ENCODE measurements around the gene INCENP. TPM values are rescaled to one million over a fixed set of nuclear protein-coding genes. Genes with fewer than 3 reads are reported as not detected.

INCENP gene
- total RNA-seq, 1 experiment from 2014 or later = 56.2 TPM

DNA sequence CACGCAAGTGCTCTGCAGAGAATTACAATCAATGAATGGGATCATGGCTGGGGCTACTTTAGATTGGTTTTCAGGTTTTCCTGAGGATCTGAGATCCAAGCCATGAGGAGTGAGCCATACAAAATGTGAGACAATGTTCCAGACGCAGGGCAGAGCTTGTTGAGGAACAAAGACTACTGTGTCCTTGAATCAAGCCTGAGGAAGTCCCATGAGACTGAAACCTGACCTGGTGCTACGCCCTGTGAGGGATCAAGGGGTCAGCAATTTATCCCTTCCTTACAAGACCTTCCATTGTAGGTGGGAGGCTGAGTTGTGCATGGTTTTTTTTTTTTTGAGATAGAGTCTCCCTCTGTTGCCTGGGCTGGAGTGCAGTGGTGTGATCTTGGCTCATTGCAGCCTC, 2.1 kb downstream of the INCENP start:
- Mint-ChIP-seq H3K4me3 (ENCODE audit: unreplicated experiment) (peak overlapping the region; percentile 93), H3K4me1 (ENCODE audit: insufficient read depth, unreplicated experiment) (peaks cover 13% of the 10 kb centered on the region), H3K27me3 (ENCODE audit: insufficient read depth, unreplicated experiment) (no peaks in the 10 kb centered on the region), H3K36me3 (ENCODE audit: insufficient read depth, unreplicated experiment) (peaks cover 15% of the 10 kb centered on the region), H3K27ac (ENCODE audit: low read depth, unreplicated experiment) (no peak overlapping the region), H3K9me3 (ENCODE audit: unreplicated experiment) (no peaks in the 10 kb centered on the region)
- BruUV-seq (replicated peaks) = no TSS peak
- ChIA-PET CTCF (interaction anchor here (0.5 to 1.4 kb wide), 2 partner anchors 18 to 66 kb away, joined by 3 to 6 read pairs; no protein-coding TSS in a partner anchor), POLR2A (no interaction called here)
- intact Hi-C loops (cut with micrococcal nuclease) = no loop called here
- DNase-seq (ENCODE audit: unreplicated experiment) = no peak
- TF ChIP-seq, protein P1, sequence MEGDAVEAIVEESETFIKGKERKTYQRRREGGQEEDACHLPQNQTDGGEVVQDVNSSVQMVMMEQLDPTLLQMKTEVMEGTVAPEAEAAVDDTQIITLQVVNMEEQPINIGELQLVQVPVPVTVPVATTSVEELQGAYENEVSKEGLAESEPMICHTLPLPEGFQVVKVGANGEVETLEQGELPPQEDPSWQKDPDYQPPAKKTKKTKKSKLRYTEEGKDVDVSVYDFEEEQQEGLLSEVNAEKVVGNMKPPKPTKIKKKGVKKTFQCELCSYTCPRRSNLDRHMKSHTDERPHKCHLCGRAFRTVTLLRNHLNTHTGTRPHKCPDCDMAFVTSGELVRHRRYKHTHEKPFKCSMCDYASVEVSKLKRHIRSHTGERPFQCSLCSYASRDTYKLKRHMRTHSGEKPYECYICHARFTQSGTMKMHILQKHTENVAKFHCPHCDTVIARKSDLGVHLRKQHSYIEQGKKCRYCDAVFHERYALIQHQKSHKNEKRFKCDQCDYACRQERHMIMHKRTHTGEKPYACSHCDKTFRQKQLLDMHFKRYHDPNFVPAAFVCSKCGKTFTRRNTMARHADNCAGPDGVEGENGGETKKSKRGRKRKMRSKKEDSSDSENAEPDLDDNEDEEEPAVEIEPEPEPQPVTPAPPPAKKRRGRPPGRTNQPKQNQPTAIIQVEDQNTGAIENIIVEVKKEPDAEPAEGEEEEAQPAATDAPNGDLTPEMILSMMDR (IDR thresholded peaks at IDR 0.05; ENCODE audit: unreplicated experiment) = no peak

DNA sequence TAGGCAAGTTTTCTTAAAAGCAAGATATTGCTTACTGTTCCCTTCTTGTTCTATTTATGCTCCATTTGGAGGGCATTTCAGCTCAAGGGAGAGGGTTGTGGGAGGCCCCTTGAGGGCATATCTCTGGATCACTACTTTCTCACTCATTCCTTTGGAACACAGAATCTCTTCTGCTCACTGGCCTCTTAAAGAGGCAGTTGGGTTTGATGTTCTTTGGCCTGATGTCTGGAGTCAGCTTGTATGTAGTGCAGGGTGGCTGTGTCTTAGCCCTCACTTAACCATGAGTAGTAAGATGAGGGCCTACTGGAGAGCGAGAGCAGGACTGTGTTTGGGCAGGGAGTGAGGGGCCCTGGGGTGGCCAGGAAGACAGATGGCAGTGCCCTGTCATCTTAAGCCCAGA, 3.6 kb downstream of the INCENP start:
- Mint-ChIP-seq H3K36me3 (ENCODE audit: insufficient read depth, unreplicated experiment) (peaks cover 22% of the 10 kb centered on the region), H3K9me3 (ENCODE audit: unreplicated experiment) (no peaks in the 10 kb centered on the region), H3K4me3 (ENCODE audit: unreplicated experiment) (no peak overlapping the region), H3K27ac (ENCODE audit: low read depth, unreplicated experiment) (no peak overlapping the region), H3K27me3 (ENCODE audit: insufficient read depth, unreplicated experiment) (no peaks in the 10 kb centered on the region), H3K4me1 (ENCODE audit: insufficient read depth, unreplicated experiment) (peaks cover 27% of the 10 kb centered on the region)
- no peak for DNase-seq (ENCODE audit: unreplicated experiment)
- TF ChIP-seq, protein P1 (IDR thresholded peaks at IDR 0.05; ENCODE audit: unreplicated experiment) = no peak
- ChIA-PET CTCF (interaction anchor here (1.4 kb wide), 2 partner anchors 19 to 20 kb away, joined by 6 read pairs; no protein-coding TSS in a partner anchor), POLR2A (no interaction called here)
- no TSS peak for BruUV-seq (replicated peaks)
- intact Hi-C loops (cut with micrococcal nuclease) = no loop called here

DNA sequence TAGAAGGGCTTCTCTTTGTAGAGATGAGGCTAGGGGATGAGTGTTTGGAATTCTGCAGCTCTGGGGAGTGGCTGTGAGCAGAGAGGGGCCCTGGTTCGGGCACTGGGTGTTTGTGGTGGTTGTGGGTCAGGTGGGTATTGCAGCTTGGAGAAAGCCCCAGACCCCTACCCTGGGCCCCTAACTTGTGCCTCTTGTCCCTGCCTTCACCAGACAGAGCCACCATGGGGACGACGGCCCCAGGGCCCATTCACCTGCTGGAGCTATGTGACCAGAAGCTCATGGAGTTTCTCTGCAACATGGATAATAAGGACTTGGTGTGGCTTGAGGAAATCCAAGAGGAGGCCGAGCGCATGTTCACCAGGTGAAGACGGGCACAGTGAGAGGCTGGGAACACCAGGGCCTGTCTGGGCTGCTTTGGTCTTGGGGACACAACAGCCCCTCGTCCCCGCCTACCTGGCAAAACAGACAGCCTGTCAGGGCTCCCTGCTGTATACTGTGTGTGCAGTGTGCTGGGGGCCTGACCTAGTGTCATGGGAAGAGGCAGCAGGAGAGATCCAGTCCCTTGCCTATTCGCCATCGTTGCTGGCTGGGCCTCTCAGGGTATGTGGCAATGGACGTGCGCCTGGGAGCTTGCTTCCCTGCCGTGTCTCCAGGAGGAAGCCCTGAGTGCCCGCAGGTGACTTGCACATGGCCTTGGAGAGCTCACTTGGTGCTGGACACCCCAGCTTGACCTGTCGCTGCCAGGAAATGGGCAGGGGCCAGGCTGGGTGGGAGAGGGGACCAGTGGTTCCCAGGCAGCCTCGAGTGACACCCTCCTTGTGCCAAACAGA, 4.3 kb downstream of the INCENP start:
- DNase-seq (ENCODE audit: unreplicated experiment) = no peak
- TF ChIP-seq, protein P1 (IDR thresholded peaks at IDR 0.05; ENCODE audit: unreplicated experiment) = no peak
- Mint-ChIP-seq H3K9me3 (ENCODE audit: unreplicated experiment) (no peaks in the 10 kb centered on the region), H3K4me1 (ENCODE audit: insufficient read depth, unreplicated experiment) (peaks cover 33% of the 10 kb centered on the region), H3K27ac (ENCODE audit: low read depth, unreplicated experiment) (no peak overlapping the region), H3K4me3 (ENCODE audit: unreplicated experiment) (no peak overlapping the region), H3K36me3 (ENCODE audit: insufficient read depth, unreplicated experiment) (peaks cover 22% of the 10 kb centered on the region), H3K27me3 (ENCODE audit: insufficient read depth, unreplicated experiment) (no peaks in the 10 kb centered on the region)
- intact Hi-C loops (cut with micrococcal nuclease) = no loop called here
- ChIA-PET POLR2A (no interaction called here), CTCF (interaction anchor here (1.4 kb wide), 2 partner anchors 20 to 330 kb away, joined by 5 to 6 read pairs; no protein-coding TSS in a partner anchor)
- BruUV-seq (replicated peaks) = no TSS peak

DNA sequence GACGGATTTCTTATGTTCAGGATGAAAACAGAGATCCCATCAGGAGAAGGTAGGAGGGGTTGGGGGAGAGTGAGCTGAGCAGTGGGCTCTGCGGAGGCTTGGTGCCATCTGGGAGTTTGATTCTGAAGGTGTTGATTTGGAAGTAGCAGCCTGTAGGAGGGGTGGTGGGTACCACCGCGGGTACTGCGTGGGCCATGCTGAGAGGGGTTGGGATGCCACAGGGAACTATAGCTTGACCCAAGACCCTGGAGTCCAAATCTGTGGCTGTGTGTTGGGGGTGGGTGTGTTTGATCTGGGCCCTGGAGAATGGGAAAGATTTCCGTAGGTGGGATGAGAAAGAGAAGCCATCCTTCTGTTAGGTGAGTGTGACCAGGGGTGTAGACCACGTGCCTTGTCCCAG, 5.0 kb downstream of the INCENP start:
- H3K36me3 Mint-ChIP-seq (ENCODE audit: insufficient read depth, unreplicated experiment) = peaks cover 28% of the 10 kb centered on the region
- peaks cover 33% of the 10 kb centered on the region for H3K4me1 Mint-ChIP-seq (ENCODE audit: insufficient read depth, unreplicated experiment)
- POLR2A ChIA-PET = interaction anchor here (0.7 kb wide), 1 partner anchor 626 kb away, joined by 3 read pairs; no protein-coding TSS in a partner anchor
- TF ChIP-seq, protein P1 (IDR thresholded peaks at IDR 0.05; ENCODE audit: unreplicated experiment) = no peak
- no peak for DNase-seq (ENCODE audit: unreplicated experiment)
- H3K9me3 Mint-ChIP-seq (ENCODE audit: unreplicated experiment) = no peaks in the 10 kb centered on the region
- H3K27ac Mint-ChIP-seq (ENCODE audit: low read depth, unreplicated experiment) = no peak overlapping the region
- no peaks in the 10 kb centered on the region for H3K27me3 Mint-ChIP-seq (ENCODE audit: insufficient read depth, unreplicated experiment)
- BruUV-seq (replicated peaks) = no TSS peak
- CTCF ChIA-PET = interaction anchor here (1.4 kb wide), 2 partner anchors 21 to 331 kb away, joined by 5 to 6 read pairs; no protein-coding TSS in a partner anchor
- intact Hi-C loops (cut with micrococcal nuclease) = no loop called here
- no peak overlapping the region for H3K4me3 Mint-ChIP-seq (ENCODE audit: unreplicated experiment)

All from MCF 10A (cell line).